Tibial artery (tissue), 4 donors: Measurements from ENCODE around the gene DZANK1.
"Not testable (repeated sequence)": the region's sequence is repeated elsewhere in the genome, so short reads cannot be mapped to it uniquely, and the experiment has no call there.

ENCODE experiments used
- DNase-seq, 2 donors: peaks; one replicate each; pipeline ENCODE4 v3.0.0-alpha.2; 2019
- H3K27ac ChIP-seq, 2 donors: fragments of 200-600 bp; sonication (generic) in 1 of 2; 1 replicate in 1 of 2; 2 replicates in 1 of 2; pipeline ENCODE4 v1.5.1; 2018 to 2019; ENCODE audit warnings: mild to moderate bottlenecking in 1 of 2
- H3K27me3 ChIP-seq, 2 donors: fragments of 200-600 bp; sonication (generic) in 1 of 2; one replicate each; pipeline versions ENCODE4 v1.5.1 to v1.6.0; 2016 to 2019
- H3K36me3 ChIP-seq, 3 donors: fragments of 200-600 bp; sonication (generic) in 2 of 3; one replicate each; pipeline ENCODE4 v1.5.1; 2016 to 2019; ENCODE audit warnings: mild to moderate bottlenecking in 2 of 3
- H3K4me1 ChIP-seq, 4 donors: fragments of 200-600 bp; sonication (generic) in 2 of 4; 1 replicate in 3 of 4; 2 replicates in 1 of 4; pipeline ENCODE4 v1.5.1; 2016 to 2019
- H3K4me3 ChIP-seq, 2 donors: fragments of 200-600 bp; sonication (generic) in 1 of 2; 1 replicate in 1 of 2; 2 replicates in 1 of 2; pipeline ENCODE4 v1.5.1; 2018 to 2019; ENCODE audit warnings: mild to moderate bottlenecking in 2 of 2
- H3K9me3 ChIP-seq, 3 donors: fragments of 200-600 bp; sonication (generic) in 1 of 3; one replicate each; pipeline ENCODE4 v1.5.1; 2016 to 2019
- CTCF ChIP-seq, 2 experiments: fragments of 200-600 bp in 1 of 2; fragments of 450-650 bp in 1 of 2; IDR thresholded peaks; one replicate each; pipeline ENCODE4 v1.5.1; 2017 to 2019; ENCODE audit warnings: antibody characterized with exemption in 2 of 2, mild to moderate bottlenecking in 1 of 2, moderate library complexity in 1 of 2
- intact Hi-C: fragments of 100-400 bp; cut with DNase I; formaldehyde crosslinking; loops from one replicate; pipeline ENCODE4 v1.15.0; 2023; ENCODE audit warnings: low total_unique reads

Gene DZANK1

GRCh38 chr20:18380908-18381529, 85.8 kb downstream of the DZANK1 start:
- DNase-seq, result no peak
- H3K4me3 ChIP-seq, result no peak overlapping the region
- no peaks in the 10 kb centered on the region for H3K27me3 ChIP-seq
- no peak overlapping the region for H3K27ac ChIP-seq
- no peaks in the 10 kb centered on the region for H3K9me3 ChIP-seq
- intact Hi-C loops, result no loop called here
- no peaks in the 10 kb centered on the region for H3K4me1 ChIP-seq
- TF ChIP-seq CTCF (IDR thresholded peaks at IDR 0.05), result no peak
- H3K36me3 ChIP-seq, result peaks cover 0 to 21% (median 0%) of the 10 kb centered on the region in 3 donors

GRCh38 chr20:18377896-18378481, 88.8 kb downstream of the DZANK1 start:
- Histone ChIP-seq H3K27ac (no peak overlapping the region), H3K4me3 (no peak overlapping the region), H3K4me1 (no peaks in the 10 kb centered on the region), H3K27me3 (no peaks in the 10 kb centered on the region), H3K9me3 (no peaks in the 10 kb centered on the region), H3K36me3 (no peaks in the 10 kb centered on the region)
- DNase-seq, result no peak
- intact Hi-C loops, result no loop called here
- TF ChIP-seq CTCF (IDR thresholded peaks at IDR 0.05), result no peak

GRCh38 chr20:18375551-18375950, 91.3 kb downstream of the DZANK1 start:
- H3K36me3 ChIP-seq, H3K4me3 ChIP-seq, H3K27ac ChIP-seq, H3K4me1 ChIP-seq, DNase-seq, intact Hi-C loops, H3K27me3 ChIP-seq, H3K9me3 ChIP-seq: not testable (repeated sequence)

- Histone ChIP-seq H3K27ac (no peak overlapping the region), H3K27me3 (no peaks in the 10 kb centered on the region), H3K36me3 (no peaks in the 10 kb centered on the region), H3K9me3 (no peaks in the 10 kb centered on the region), H3K4me3 (no peak overlapping the region), H3K4me1 (no peaks in the 10 kb centered on the region)
- no peak for DNase-seq
- intact Hi-C loops, result no loop called here
- TF ChIP-seq CTCF (IDR thresholded peaks at IDR 0.05), result no peak
These were observed 94.5 kb downstream of the DZANK1 start for GRCh38 chr20:18372296-18372695.

GRCh38 chr20:18364768-18365167, 102.1 kb downstream of the DZANK1 start:
- H3K4me3 ChIP-seq, result no peak overlapping the region
- no peak overlapping the region for H3K27ac ChIP-seq
- H3K4me1 ChIP-seq, result no peaks in the 10 kb centered on the region
- no peak for TF ChIP-seq CTCF (IDR thresholded peaks at IDR 0.05)
- DNase-seq, result no peak
- H3K9me3 ChIP-seq, result no peaks in the 10 kb centered on the region
- H3K36me3 ChIP-seq, result no peaks in the 10 kb centered on the region
- no peaks in the 10 kb centered on the region for H3K27me3 ChIP-seq
- intact Hi-C loops, result no loop called here

- no peaks in the 10 kb centered on the region for H3K4me1 ChIP-seq
- no peak overlapping the region for H3K4me3 ChIP-seq
- no peaks in the 10 kb centered on the region for H3K27me3 ChIP-seq
- TF ChIP-seq CTCF (IDR thresholded peaks at IDR 0.05), result no peak
- no peak for DNase-seq
- intact Hi-C loops, result no loop called here
- H3K9me3 ChIP-seq, result no peaks in the 10 kb centered on the region
- H3K27ac ChIP-seq, result no peak overlapping the region
- no peaks in the 10 kb centered on the region for H3K36me3 ChIP-seq
These were observed 103.1 kb downstream of the DZANK1 start for GRCh38 chr20:18363708-18364107.
